HG03064 (cell line): ENCODE data around the gene MED29.
"Not testable (repeated sequence)": the region's sequence is repeated elsewhere in the genome, so short reads cannot be mapped to it uniquely, and the experiment has no call there.

Experiments used
- ATAC-seq: cut with Tn5 transposase; IDR thresholded peaks from one replicate; pipeline ENCODE4 v1.9.1; 2021; ENCODE audit warnings: low read depth; ENCODE audit not compliant: unreplicated experiment

MED29 gene

DNA sequence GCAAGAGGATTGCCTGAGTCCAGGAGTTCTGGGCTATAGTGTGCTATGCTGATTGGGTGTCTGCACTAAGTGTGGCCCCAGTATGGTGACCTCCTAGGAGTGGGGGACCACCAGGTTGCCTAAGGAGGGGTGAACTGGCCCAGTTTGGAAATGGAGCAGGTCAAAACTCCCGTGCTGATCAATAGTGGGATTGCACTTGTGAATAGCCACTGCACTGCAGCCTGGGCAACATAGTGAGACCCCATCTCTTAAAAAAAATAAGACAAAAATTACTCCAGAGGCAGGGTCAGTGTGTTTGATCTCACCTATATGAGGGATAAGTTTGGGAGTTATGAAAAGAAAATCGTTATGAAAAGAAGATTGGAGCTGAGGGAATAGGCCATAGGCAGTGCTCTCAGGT lies 22.0 kb upstream of the MED29 start:
- ATAC-seq, result no peak

DNA sequence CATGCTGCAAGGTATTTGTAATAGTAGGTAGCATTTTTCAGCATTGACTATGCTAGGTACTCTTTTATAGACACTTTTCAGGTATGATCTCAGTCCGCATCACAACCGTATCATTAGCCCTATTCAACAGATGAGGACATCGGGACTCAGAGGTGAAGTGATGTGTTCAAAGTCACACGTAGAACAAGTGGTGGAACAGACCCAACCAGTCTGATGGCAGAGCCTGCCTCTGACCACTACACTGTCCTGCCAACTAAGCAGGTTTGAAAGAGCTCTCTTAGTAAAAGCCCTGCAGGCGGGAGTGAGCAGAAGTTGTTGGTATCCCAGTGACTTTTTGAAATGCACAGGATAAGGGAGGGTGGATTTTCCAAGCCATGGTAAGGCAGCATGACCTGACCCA lies 20.4 kb upstream of the MED29 start:
- no peak for ATAC-seq

DNA sequence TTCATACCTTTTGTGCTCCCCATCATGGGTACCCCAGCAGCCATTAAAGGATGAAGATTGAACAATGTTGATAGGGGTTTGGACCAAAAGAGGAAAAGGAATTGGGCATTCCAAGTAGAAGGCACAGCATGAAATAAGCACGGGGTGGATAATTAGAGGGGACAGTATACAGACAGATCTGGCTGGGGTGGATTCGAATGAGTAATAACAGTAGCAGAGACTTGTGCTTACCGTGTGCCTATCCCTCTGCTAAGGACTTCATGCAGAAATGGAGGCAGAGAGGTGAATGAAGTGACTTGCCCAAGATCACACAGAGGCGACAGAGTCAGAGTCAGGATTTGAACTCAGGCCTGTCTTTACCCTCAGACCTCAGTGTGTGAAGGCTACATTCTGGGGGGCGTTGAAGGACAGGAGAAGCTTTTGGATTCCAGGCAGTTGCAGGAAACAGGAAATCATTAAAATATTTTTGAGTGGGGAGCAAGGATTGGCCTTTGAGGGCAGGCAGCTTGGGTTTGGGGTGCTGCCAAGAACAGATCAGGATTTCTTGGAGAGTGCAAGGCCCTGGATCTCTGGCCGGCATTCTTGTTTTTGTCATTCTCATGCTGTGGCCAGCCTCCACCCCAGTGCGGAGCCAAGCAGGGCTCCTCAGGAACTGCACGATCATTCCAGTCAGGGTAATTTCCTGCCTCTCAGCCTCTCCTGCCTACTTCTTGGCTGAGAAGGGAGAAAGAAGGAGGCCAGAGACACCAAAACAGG lies 19.0 kb upstream of the MED29 start:
- no peak for ATAC-seq

GRCh38 chr19:39372941-39373340 lies 18.2 kb upstream of the MED29 start:
- no peak for ATAC-seq

GRCh38 chr19:39375929-39376328 lies 15.2 kb upstream of the MED29 start:
- no peak for ATAC-seq

DNA sequence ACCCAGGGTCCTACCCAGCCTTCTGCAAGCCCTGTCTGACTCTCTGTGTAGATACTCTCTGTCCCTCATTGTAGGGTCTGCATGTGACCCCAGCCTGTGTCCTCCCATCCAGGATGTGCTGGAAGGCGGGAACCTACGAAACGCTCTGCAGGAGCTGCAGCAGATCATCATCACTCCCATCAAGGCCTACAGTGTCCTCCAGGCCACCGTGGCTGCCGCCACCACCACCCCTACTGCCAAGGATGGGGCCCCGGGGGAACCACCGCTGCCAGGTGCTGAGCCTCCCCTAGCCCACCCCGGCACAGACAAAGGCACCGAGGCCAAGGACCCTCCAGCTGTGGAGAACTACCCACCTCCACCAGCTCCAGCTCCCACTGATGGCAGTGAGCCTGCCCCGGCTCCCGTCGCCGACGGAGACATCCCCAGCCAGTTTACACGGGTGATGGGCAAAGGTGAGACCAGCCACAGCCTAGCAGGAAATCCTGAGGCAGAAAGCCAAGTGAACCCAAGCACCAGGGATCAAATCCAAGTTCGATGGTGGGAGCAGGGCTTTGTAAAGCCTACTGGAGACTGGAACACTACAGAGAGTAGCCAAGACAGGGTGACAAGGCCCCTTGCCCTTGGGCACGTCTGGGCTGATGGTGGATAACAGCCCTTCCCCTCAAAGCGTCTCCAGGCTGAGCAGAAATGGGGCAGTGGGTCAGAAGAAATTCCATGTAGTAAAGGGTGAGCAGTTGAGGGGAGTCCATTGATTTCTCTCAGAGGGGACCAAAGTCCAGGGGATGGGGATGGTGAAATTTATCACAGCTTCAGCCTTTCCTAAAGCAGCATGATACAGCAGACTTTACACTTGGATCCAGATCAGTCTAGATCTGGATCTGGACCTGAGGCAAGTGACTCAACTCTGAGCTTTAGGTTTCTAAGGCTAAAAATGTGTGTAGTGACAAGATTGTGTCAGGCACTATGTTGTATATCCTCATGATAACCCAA lies 13.5 kb upstream of the MED29 start:
- no peak for ATAC-seq

- ATAC-seq, result not testable (repeated sequence)
Observed at GRCh38 chr19:39379366-39379765, 11.8 kb upstream of the MED29 start.

- ATAC-seq, result no peak
Observed at GRCh38 chr19:39379865-39380396, 11.2 kb upstream of the MED29 start.

DNA sequence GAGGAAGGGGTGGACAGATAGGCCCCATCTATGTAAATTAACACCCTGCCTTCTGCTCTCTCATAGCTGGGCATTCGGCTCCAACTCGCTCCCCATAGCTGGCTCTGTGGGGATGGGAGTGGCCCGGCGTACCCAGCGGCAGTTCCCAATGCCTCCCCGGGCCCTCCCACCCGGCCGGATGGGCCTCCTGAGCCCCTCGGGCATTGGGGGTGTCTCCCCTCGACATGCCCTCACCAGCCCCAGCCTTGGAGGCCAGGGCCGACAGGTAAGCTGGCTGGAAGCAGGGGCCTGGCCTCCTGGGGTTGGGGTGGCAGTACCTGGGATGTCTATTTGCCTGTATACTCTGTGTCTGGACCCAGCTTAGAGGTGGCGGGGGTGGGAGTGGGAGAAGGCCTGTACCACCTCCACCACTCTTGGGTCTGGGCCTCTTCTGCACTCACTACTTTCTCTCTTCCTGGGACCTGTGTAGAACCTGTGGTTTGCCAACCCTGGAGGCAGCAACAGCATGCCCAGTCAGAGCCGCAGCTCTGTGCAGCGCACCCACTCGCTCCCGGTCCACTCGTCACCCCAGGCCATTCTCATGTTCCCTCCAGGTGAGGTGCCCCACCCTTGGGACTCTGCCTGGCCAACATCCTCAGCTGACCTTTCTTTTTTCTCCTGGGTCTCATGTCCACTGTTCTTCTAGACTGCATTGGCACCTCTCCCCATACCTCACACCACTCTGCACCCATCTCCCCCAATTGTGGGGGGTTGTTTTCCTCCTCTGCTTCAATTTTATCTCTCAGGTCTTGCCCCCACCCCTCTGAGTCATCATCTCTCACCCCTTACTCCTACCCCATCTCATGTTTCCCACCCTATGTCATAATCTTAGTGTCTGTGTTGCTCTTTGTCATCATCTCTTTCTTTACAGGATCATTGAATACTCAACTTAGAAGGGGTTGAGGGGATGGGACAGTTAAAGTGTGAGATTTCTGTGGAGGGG lies 10.4 kb upstream of the MED29 start:
- ATAC-seq, result no peak

DNA sequence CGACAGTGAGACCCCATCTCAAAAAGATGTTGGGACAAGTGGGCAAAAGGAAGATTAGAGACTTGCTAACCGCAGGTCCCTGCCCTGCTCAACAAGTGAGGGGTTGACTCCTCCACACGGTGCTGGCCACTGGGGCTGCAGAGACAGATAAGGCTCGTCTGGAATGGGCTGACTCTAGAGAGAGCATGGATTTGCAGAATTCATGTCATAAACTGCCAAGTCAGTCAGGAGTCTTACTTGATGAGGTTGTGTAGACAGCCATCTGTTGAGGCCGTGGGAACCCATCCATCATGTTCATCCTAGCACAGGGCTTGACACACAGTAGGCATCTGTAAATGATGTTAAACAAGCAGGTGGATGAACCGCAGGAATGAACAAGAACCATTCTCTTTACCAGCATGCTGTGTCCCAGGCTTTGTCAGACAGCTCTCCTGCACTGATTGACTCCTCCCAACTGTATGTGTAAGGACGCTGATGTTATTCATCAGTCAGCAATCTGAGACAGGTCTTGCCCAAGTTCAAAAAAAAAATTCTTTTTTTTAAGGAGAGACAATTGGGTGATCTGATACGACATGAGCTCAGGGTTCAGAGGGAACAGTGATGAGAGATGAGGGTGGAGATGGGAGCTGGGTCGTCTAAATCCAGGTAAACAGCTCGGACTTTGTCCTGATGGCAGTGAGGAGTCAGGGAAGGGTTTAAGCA lies 9.1 kb upstream of the MED29 start:
- no peak for ATAC-seq

DNA sequence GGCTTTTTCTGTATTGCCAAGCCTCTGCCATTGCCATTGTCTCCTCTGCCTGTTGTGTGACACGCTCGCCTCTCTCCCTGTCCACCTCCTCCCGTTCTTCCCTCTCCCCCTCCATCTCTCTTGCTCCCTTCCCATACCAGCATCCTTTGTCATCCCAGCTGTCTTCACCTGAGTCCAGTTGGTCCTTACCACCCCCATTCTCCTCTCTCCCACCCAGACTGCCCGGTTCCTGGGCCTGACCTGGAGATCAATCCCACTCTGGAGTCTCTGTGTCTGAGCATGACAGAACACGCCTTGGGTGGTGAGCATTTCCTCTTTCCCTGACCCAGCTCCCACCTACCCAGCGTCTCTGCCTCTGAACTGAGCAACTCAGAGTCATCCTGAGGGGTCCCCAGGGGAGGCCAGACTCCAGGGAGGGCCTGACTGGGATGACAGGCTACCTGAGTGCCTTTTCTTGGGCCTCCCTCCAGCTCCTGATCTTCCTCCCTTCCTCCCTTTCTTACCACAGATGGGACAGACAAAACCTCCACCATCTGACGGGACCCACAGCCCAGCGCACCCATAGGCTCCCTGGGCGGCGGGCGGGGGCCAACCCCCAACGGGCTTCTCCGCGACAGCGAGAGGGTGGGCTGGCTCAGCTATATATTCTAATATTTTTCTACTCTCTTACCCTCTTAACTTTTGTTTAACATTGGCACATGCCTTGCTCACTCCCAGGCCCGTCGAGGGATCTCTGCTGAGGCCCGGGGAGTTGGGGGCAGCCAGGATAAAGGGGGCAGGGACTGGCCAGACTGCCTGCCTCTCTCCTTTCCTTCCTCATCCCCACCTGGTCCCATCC lies 8.0 kb upstream of the MED29 start:
- no peak for ATAC-seq

GRCh38 chr19:39384839-39385568 lies 6.2 kb upstream of the MED29 start:
- ATAC-seq, result no peak

GRCh38 chr19:39385629-39386411 lies 5.4 kb upstream of the MED29 start:
- ATAC-seq, result no peak

GRCh38 chr19:39386557-39386956 lies 4.6 kb upstream of the MED29 start:
- ATAC-seq, result no peak

GRCh38 chr19:39388657-39389056 lies 2.5 kb upstream of the MED29 start:
- ATAC-seq, result no peak

DNA sequence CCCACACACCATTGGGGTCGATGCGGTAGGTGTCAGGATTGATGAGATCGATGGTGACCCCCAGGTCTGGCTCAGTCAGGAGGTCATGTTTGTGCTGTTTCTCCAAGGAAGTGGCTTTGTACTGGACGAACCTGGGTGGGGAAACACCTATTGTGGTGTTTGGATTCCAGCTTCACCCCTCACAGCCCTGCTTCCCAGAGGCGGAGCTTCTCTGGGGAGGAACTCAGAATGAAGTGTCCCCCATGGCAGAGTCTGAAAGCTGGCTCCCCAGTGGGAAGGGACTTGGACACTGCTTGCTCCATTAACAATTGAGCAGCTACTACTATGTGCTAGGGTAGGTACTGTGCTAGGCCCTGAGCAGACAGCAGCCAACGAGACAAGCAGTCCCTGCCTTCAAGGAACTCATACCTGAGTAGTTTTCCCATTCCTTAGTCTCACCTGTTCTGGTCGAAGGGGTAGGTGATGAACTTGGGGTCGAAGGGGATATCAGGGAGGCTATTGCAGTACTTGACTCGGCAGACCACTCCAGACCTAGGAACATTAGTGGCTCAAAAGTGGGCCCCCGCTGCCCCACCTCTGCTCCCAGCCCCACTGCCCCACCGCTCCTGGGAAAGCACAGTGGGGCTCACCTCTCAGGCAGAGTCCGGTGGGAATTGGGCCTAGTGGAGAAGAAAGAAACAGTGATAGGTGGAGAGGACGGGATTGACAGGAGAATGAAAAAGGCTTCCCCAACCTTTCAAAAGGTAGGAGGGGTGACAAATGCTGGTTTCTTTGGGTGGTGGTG lies 1.4 kb upstream of the MED29 start:
- ATAC-seq, result no peak

- no peak for ATAC-seq
Observed at GRCh38 chr19:39390451-39390750, 777 bp upstream of the MED29 start.
